ENCODE measurements around the gene COLEC11.

DNA sequence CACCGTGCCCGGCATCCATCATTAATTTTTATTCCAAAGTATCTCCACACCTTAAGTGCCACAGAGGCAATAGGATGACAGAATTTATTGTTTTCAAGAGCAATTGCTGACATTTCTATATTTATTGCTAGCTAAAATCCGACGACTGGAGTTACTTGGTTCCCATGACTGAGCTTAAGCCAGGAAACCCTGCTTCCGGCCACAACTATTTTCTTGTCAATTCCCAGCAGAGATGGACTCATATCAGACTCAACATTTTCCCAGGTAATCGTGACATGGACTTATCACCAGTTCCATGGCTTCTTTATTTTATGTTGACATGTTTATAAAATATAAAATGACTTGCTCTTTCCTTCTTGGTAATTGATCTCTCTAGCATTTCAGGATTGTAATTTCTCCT, 87.9 kb downstream of the COLEC11 start:
- TF ChIP-seq, protein P1, sequence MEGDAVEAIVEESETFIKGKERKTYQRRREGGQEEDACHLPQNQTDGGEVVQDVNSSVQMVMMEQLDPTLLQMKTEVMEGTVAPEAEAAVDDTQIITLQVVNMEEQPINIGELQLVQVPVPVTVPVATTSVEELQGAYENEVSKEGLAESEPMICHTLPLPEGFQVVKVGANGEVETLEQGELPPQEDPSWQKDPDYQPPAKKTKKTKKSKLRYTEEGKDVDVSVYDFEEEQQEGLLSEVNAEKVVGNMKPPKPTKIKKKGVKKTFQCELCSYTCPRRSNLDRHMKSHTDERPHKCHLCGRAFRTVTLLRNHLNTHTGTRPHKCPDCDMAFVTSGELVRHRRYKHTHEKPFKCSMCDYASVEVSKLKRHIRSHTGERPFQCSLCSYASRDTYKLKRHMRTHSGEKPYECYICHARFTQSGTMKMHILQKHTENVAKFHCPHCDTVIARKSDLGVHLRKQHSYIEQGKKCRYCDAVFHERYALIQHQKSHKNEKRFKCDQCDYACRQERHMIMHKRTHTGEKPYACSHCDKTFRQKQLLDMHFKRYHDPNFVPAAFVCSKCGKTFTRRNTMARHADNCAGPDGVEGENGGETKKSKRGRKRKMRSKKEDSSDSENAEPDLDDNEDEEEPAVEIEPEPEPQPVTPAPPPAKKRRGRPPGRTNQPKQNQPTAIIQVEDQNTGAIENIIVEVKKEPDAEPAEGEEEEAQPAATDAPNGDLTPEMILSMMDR (IDR thresholded peaks at IDR 0.05) = no peak
- no peak for TF ChIP-seq POLR2A (IDR thresholded peaks at IDR 0.05; ENCODE audit: low read depth)

Data from esophagus muscularis mucosa (tissue), 3 donors.